GM18519 (cell line): Measurements from ENCODE around the gene ATP8A2.
"Not testable (repeated sequence)": the region's sequence is repeated elsewhere in the genome, so short reads cannot be mapped to it uniquely, and the experiment has no call there.

ENCODE experiments used
- ATAC-seq: cut with Tn5 transposase; IDR thresholded peaks from one replicate; pipeline ENCODE4 v1.9.1; 2021; ENCODE audit warnings: mild to moderate bottlenecking, moderate library complexity; ENCODE audit not compliant: unreplicated experiment, low FRiP score

Gene ATP8A2

GRCh38 chr13:25930653-25931052 is 558.9 kb downstream of the ATP8A2 start:
- ATAC-seq = no peak

GRCh38 chr13:25932365-25932764 is 560.6 kb downstream of the ATP8A2 start:
- ATAC-seq = no peak

GRCh38 chr13:25933520-25933919 is 561.7 kb downstream of the ATP8A2 start:
- no peak for ATAC-seq

- ATAC-seq = no peak
Observed at GRCh38 chr13:25934127-25934526, 562.4 kb downstream of the ATP8A2 start.

- ATAC-seq = no peak
Observed at GRCh38 chr13:25939961-25940687, 568.4 kb downstream of the ATP8A2 start.

- ATAC-seq = no peak
Observed at GRCh38 chr13:25943081-25943480, 571.3 kb downstream of the ATP8A2 start.

- ATAC-seq = no peak
Observed at GRCh38 chr13:25943658-25944057, 571.9 kb downstream of the ATP8A2 start.

GRCh38 chr13:25945596-25945995 is 573.8 kb downstream of the ATP8A2 start:
- no peak for ATAC-seq

- ATAC-seq = no peak
Observed at GRCh38 chr13:25946321-25946720, 574.5 kb downstream of the ATP8A2 start.

- ATAC-seq = no peak
Observed at GRCh38 chr13:25948910-25949309, 577.1 kb downstream of the ATP8A2 start.

GRCh38 chr13:25951831-25952230 is 580.1 kb downstream of the ATP8A2 start:
- no peak for ATAC-seq

GRCh38 chr13:25954080-25954479 is 582.3 kb downstream of the ATP8A2 start:
- not testable (repeated sequence) for ATAC-seq

- ATAC-seq = not testable (repeated sequence)
Observed at GRCh38 chr13:25954943-25955342, 583.2 kb downstream of the ATP8A2 start.

GRCh38 chr13:25958986-25959385 is 587.2 kb downstream of the ATP8A2 start:
- no peak for ATAC-seq

GRCh38 chr13:25961294-25961693 is 589.5 kb downstream of the ATP8A2 start:
- ATAC-seq = no peak

GRCh38 chr13:25963674-25964073 is 591.9 kb downstream of the ATP8A2 start:
- ATAC-seq = no peak

GRCh38 chr13:25965596-25965995 is 593.8 kb downstream of the ATP8A2 start:
- no peak for ATAC-seq

GRCh38 chr13:25966086-25966485 is 594.3 kb downstream of the ATP8A2 start:
- ATAC-seq = no peak

GRCh38 chr13:25967144-25967543 is 595.4 kb downstream of the ATP8A2 start:
- ATAC-seq = no peak

- no peak for ATAC-seq
Observed at GRCh38 chr13:25971047-25971446, 599.3 kb downstream of the ATP8A2 start.

GRCh38 chr13:25971459-25972145 is 599.8 kb downstream of the ATP8A2 start:
- no peak for ATAC-seq

- no peak for ATAC-seq
Observed at GRCh38 chr13:25973085-25973484, 601.3 kb downstream of the ATP8A2 start.
